ENCODE data around the gene C11orf54. TPM values are rescaled to one million over a fixed set of nuclear protein-coding genes. Genes with fewer than 3 reads are reported as not detected.

Gene C11orf54
- total RNA-seq, 2 experiments from 2014 or later, result 17.1 to 18.3 TPM

GRCh38 chr11:93783765-93784144 is 42.3 kb downstream of the C11orf54 start:
- ATAC-seq, result peak; percentile 37
- Mint-ChIP-seq H3K27me3 (no peaks in the 10 kb centered on the region), H3K9me3 (ENCODE audit: low read depth) (no peaks in the 10 kb centered on the region), H3K4me1 (peaks cover 40% of the 10 kb centered on the region), H3K36me3 (peaks cover 22% of the 10 kb centered on the region), H3K27ac (peak overlapping the region; percentile 86), H3K4me3 (peak overlapping the region; percentile 85)
- CTCF ChIA-PET, result interaction anchor here (0.7 to 2.4 kb wide), 10 partner anchors 9 to 550 kb away, joined by 3 to 50 read pairs (median 3); partner anchors contain the start of genes C11orf54, CEP295 and TAF1D
- no peak for DNase-seq

DNA sequence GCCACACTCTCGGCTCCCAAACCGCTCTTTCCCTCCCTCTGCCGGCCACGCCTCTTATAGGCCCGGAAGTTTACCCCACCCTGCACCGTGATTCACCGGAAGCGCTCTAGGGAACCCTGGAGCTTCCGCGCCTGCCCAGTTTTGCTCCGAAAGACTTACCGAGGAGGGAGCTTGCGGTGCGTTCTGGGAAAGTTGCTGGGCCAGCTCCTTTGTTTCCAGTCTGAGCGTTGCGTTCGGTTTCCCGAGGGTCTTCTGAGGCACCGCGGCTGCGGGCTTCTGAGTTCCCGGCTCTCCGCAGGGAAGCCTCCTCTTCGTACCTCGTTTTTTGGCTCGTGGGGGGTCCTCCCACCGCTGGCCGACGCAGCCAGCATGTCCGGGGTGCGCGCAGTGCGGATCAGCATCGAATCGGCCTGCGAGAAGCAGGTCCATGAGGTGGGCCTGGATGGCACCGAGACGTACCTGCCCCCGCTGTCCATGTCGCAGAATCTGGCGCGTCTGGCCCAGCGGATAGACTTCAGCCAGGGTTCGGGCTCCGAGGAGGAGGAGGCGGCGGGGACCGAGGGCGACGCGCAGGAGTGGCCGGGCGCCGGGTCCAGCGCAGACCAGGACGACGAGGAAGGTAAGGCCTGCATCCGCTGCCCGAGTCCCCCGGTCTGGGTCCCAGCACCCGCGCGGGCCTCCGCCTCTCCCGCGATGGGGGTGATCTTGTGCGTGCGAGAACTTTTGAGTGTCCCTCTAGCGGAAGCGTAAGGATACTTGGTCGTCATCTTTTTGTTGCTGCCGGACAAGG is 42.9 kb downstream of the C11orf54 start, which contains the start of gene MED17:
Gene MED17 (plus strand): TSS at position 138 of the 790 bp plus-strand sequence. CDS start 232 bp downstream, at position 370.
- Mint-ChIP-seq H3K27ac (peak within 1 kb of the TSS; percentile 86), H3K9me3 (ENCODE audit: low read depth) (no peaks in the 10 kb centered on the region), H3K4me3 (peak within 1 kb of the TSS; percentile 85), H3K27me3 (no peaks in the 10 kb centered on the region), H3K36me3 (peaks cover 24% of the 10 kb centered on the region), H3K4me1 (peaks cover 42% of the 10 kb centered on the region)
- CTCF ChIA-PET, result interaction anchor here (0.7 to 2.4 kb wide), 9 partner anchors 13 to 550 kb away, joined by 3 to 50 read pairs (median 3); partner anchors contain the start of genes C11orf54, CEP295 and TAF1D
- ATAC-seq (peak; percentile 93), DNase-seq (peak; percentile 92)

- CTCF ChIA-PET, result no interaction called here
- DNase-seq, result peak; percentile 60
- Mint-ChIP-seq H3K4me3 (peak overlapping the region; percentile 85), H3K4me1 (peaks cover 42% of the 10 kb centered on the region), H3K27me3 (no peaks in the 10 kb centered on the region), H3K9me3 (ENCODE audit: low read depth) (no peaks in the 10 kb centered on the region), H3K27ac (peak overlapping the region; percentile 86), H3K36me3 (peaks cover 27% of the 10 kb centered on the region)
- peak; percentile 24 for ATAC-seq
Observed at GRCh38 chr11:93784935-93785360, 43.5 kb downstream of the C11orf54 start.

- Mint-ChIP-seq H3K9me3 (ENCODE audit: low read depth) (no peaks in the 10 kb centered on the region), H3K4me3 (no peak overlapping the region), H3K27ac (no peak overlapping the region), H3K27me3 (no peaks in the 10 kb centered on the region), H3K4me1 (peaks cover 21% of the 10 kb centered on the region), H3K36me3 (peaks cover 60% of the 10 kb centered on the region)
- CTCF ChIA-PET, result no interaction called here
- DNase-seq (no peak), ATAC-seq (no peak)
Observed at GRCh38 chr11:93791493-93791892, 50.0 kb downstream of the C11orf54 start.

DNA sequence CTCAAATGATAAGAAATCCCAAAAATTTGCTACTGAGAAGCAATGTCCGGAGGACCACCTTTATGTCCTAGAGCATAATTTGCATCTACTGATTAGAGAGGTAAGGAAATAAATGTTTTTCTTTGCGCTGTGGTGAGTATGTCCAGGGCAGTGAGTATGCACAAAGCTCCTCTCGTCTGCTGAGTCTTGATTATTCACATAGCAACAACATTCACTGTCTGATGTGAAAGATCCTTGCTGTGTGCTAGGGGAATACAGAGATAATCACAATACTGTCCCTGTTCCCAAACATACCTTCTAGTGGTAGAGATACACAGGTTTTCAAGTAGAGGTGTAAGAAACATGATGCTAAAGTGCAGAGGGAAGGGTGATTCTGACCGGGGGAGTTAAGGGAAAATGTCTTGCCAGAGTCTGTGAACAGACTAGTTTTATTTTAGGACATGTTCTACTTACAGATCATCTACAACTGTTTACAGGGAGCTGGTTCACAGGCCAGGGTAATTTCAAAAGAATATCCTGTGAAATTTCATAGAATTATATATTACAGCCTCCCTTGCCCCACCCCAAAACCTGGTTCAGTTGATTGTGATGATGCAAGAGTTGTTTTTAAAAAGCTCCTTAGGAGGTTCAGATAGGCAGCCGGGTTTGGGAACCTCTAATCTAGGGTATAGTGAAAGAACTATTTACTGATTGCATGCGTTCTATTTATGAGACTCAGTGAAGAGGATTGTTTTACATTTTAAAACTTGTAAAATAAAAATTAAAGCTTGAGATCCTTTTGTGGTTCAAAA is 55.2 kb downstream of the C11orf54 start:
- CTCF ChIA-PET, result interaction anchor here (0.7 to 1.6 kb wide), 3 partner anchors 7 to 13 kb away, joined by 3 to 4 read pairs (median 4); partner anchors contain the start of gene MED17
- H3K9me3 Mint-ChIP-seq (ENCODE audit: low read depth), result no peaks in the 10 kb centered on the region
- DNase-seq (no peak), ATAC-seq (no peak)
- peaks cover 2% of the 10 kb centered on the region for H3K4me1 Mint-ChIP-seq
- no peaks in the 10 kb centered on the region for H3K27me3 Mint-ChIP-seq
- H3K27ac Mint-ChIP-seq, result no peak overlapping the region
- H3K4me3 Mint-ChIP-seq, result no peak overlapping the region
- peaks cover 53% of the 10 kb centered on the region for H3K36me3 Mint-ChIP-seq

- no peak for ATAC-seq
- no peak overlapping the region for H3K27ac Mint-ChIP-seq
- H3K4me1 Mint-ChIP-seq, result peaks cover 2% of the 10 kb centered on the region
- H3K9me3 Mint-ChIP-seq (ENCODE audit: low read depth), result no peaks in the 10 kb centered on the region
- CTCF ChIA-PET, result interaction anchor here (0.6 to 1.4 kb wide), 3 partner anchors 11 to 60 kb away, joined by 3 read pairs; partner anchors contain the start of genes C11orf54, MED17 and TAF1D
- H3K36me3 Mint-ChIP-seq, result peaks cover 38% of the 10 kb centered on the region
- no peak overlapping the region for H3K4me3 Mint-ChIP-seq
- DNase-seq, result no peak
- no peaks in the 10 kb centered on the region for H3K27me3 Mint-ChIP-seq
Observed at GRCh38 chr11:93801366-93801765, 59.9 kb downstream of the C11orf54 start.

DNA sequence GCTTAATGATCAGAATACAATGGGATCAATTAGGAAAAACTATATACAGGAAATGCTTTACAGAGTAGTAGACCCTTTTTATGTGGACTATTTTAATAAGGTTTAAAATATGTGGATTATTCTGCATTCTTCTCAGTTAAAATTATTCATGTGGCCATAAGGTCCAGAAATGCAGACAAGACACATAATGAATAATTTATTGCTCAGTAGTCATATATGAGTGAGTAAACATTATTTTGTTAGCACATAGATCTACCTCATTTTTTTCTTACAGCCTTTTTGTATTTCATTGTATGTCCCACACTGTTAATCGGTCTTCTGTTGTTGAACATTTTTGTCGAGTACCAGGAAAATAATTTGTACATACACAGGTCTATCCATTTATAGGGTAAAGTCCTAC is 63.4 kb downstream of the C11orf54 start:
- Mint-ChIP-seq H3K27me3 (no peaks in the 10 kb centered on the region), H3K36me3 (peaks cover 41% of the 10 kb centered on the region), H3K9me3 (ENCODE audit: low read depth) (no peaks in the 10 kb centered on the region), H3K4me3 (no peak overlapping the region), H3K27ac (no peak overlapping the region), H3K4me1 (no peaks in the 10 kb centered on the region)
- CTCF ChIA-PET, result no interaction called here
- no peak for ATAC-seq
- no peak for DNase-seq

GRCh38 chr11:93807980-93808379 is 66.5 kb downstream of the C11orf54 start:
- H3K36me3 Mint-ChIP-seq, result peaks cover 57% of the 10 kb centered on the region
- no peaks in the 10 kb centered on the region for H3K27me3 Mint-ChIP-seq
- no peaks in the 10 kb centered on the region for H3K4me1 Mint-ChIP-seq
- CTCF ChIA-PET, result interaction anchor here (0.6 to 1.6 kb wide), 4 partner anchors 9 to 73 kb away, joined by 3 to 4 read pairs (median 3); no protein-coding TSS in a partner anchor
- no peak for DNase-seq
- no peak for ATAC-seq
- no peaks in the 10 kb centered on the region for H3K9me3 Mint-ChIP-seq (ENCODE audit: low read depth)
- no peak overlapping the region for H3K4me3 Mint-ChIP-seq
- H3K27ac Mint-ChIP-seq, result no peak overlapping the region

GRCh38 chr11:93813974-93814373 is 72.5 kb downstream of the C11orf54 start:
- H3K4me3 Mint-ChIP-seq, result no peak overlapping the region
- peaks cover 52% of the 10 kb centered on the region for H3K36me3 Mint-ChIP-seq
- ATAC-seq (no peak), DNase-seq (no peak)
- no peaks in the 10 kb centered on the region for H3K9me3 Mint-ChIP-seq (ENCODE audit: low read depth)
- no peak overlapping the region for H3K27ac Mint-ChIP-seq
- H3K4me1 Mint-ChIP-seq, result no peaks in the 10 kb centered on the region
- CTCF ChIA-PET, result no interaction called here
- no peaks in the 10 kb centered on the region for H3K27me3 Mint-ChIP-seq

Small RNA genes within 50 kb of the gene (microRNA-seq; reads per million reads assigned to microRNA genes)
- 57.9 reads per million, percentile 59 among the genes with 10 or more reads in this experiment for gene MIR1304

Other genes starting within 250 kb of the C11orf54 start
- gene SMCO4, start 198.3 kb upstream of the C11orf54 start, total RNA-seq, result 10 to 100 TPM; 37.5 to 62.6 TPM
- 10 to 100 TPM; 29.5 to 34.2 TPM for gene CEP295, start 80.0 kb upstream of the C11orf54 start, total RNA-seq
- 100 to 1,000 TPM; 201 to 221 TPM for gene TAF1D, start 177 bp upstream of the C11orf54 start, total RNA-seq
- 10 to 100 TPM; 38.8 to 47.2 TPM for gene MED17, start 42.6 kb downstream of the C11orf54 start, total RNA-seq
- not detected for gene VSTM5, start 108.9 kb downstream of the C11orf54 start, total RNA-seq